DMS 273 treated with DMSO at 0.1 percent for 48 hours (cell line): ENCODE results near the gene COMMD2.

ENCODE experiments used
- DNase-seq: peaks from one replicate; lab custom pipeline; 2025; lab: John Stamatoyannopoulos, UW

COMMD2 gene

DNA sequence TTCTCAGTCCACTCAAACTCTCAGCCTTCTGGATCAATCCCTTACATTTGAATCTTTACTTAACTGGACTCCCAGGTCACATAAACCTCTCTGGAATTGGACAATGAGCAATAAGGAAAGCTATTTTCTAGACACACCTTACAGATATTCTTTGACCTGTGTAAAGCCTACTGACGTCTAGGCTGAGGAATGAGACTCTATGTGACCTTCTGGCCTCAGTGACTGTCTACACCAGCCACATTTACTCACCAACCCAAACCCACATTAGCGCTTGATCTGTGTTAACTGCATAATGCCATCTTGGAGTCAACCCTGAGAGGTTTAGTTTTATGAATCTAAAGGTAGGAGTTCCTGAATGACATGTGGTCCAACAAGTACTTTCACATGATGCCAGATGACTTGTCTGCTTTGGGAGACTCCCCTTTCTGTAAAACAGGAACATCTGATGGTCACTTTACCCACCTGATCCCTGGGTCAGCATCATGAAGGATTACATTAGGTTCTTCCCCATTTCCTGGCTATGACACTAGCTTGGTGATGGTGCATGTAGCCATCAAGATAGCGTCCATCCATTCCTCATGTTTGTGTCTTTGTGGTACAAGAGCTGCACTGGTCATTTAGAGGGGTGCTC lies 11.4 kb upstream of the COMMD2 start:
- DNase-seq, result no peak

DNA sequence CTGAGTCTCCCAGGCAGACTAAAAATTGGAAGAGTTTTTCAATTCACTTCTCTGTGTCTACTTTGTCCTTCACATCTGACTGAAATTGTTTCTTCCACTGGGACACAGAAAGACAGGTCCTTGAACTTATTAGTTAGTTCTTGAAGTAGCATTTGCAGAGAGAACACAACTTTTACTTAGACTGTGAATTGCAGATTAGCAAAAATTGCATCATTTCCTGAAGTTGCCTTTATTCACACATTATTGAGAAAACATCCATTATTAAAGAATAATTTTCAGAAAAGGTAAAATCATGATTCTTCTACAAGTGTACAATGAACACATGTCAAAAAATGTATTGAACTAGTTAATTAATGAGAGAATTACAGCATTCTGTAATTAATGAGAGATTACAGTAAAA lies 1.4 kb upstream of the COMMD2 start:
- no peak for DNase-seq

DNA sequence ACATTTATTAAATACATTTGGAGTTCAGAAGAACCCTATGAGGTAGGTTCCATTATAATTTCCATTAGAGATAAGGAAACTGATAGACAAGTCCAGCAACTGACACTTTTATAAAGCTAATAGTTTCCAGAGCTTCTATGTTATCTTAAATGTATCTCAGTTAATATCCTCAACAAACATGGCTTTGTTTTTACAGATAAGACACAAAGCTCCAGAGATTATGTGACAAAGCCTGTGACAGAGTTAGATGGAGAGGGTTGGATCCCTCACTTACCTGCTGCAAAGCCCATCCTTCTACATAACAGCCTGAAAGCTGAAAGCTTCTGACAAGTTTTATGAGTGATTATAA lies 473 bp upstream of the COMMD2 start:
- no peak for DNase-seq

DNA sequence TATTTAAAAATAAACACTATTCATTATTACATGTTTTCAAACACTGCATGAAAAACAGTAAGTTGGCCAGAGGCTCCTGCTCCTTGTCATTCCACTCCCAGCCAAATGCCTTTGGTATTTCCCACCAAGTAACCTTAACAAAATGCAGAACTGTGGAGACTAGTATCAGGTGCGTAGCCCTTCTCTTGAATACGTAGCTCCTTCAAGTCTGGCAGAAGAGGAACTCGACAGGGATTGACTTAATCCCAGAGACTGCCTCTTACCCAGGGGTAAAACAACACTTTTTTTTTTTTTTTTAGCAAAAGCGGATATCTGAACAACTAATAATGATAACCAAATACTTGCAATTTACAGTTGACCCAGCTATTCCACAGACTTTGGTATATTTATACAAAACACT lies 738 bp downstream of the COMMD2 start:
- DNase-seq, result no peak

DNA sequence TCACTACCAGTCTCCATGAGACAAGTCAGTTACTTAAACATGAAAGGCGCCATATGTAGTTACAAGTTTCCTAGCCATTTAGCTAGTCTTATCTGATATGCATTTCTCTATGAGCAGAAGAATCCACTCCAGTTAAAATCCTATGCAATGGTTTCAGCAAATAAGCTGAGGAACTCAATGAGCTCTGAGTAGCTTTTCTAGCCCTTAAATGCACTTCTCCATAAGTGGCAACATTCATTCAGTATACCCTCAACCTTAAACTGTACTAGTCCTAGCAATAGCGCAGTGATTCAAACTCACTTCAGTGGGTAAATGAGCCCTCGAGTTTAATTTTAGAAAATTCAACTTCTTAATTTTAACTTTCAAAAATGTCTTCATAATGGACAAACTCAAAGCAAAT lies 7.7 kb downstream of the COMMD2 start:
- no peak for DNase-seq

DNA sequence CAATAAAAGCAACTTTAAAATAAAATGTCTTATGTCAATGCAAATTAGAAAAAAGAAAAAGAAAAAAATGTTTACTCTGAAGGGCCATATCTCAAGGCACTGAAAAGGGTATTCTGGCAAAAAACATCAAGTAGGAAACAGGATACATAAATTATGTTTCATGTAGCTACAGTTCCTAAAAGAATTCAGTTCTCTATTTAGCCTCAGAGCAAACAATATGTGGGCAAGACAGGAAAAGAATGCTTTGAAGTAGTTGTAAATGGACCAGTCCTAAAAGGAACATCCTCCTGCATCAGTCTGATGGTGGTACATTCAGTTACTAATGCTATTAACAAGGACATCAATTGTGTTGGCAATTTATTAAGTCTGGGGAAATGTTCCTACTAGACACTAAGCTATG lies 8.1 kb downstream of the COMMD2 start:
- DNase-seq, result no peak

DNA sequence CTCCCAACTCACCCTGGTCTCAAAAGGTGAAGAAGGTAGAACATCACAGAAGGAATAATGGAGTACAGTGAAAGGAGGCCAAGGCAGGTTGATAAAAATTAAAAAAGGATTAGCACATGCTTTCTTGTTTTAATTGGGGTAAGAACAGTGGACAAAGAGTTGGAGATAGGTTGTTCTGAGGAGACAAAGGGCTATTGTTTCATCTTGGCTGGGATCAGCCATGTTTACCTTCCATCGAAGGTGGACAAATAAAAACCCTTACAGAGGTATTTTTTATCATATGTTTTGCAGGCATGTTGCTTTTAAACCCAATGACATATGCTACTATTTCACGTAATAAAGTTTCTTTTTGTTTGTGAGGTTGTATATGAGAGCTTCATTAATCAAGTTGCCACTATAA lies 12.9 kb downstream of the COMMD2 start:
- no peak for DNase-seq

DNA sequence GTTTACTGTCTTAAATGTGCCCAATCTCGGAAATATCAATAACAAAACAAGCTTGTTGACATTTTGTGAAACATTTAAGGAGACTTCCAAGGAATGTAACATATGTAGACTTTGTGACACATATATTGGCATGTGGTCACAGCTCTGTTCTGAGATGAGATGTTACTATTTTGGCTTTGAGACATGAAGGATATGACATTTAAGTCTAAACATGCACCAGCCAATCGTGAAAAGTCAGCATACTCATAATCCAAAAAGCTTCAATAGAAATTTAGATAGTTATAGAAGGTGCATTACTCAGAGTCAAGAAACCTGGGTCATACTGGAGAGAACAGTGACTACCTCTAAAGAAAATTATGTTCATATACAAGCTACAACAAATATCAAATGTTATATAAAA lies 13.4 kb downstream of the COMMD2 start:
- no peak for DNase-seq

DNA sequence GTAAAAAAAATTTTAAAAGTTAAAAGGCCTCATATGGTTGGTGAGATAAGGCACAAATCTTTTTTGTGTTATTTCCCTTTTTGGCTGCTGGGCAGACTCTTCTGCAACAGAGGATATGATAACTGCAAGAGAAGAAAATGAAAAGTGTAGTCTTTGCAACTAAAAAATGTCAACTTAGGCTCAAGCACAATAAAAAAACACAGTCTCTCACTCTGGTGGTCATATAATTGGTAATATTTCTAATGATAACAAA lies 15.4 kb downstream of the COMMD2 start:
- DNase-seq, result no peak

DNA sequence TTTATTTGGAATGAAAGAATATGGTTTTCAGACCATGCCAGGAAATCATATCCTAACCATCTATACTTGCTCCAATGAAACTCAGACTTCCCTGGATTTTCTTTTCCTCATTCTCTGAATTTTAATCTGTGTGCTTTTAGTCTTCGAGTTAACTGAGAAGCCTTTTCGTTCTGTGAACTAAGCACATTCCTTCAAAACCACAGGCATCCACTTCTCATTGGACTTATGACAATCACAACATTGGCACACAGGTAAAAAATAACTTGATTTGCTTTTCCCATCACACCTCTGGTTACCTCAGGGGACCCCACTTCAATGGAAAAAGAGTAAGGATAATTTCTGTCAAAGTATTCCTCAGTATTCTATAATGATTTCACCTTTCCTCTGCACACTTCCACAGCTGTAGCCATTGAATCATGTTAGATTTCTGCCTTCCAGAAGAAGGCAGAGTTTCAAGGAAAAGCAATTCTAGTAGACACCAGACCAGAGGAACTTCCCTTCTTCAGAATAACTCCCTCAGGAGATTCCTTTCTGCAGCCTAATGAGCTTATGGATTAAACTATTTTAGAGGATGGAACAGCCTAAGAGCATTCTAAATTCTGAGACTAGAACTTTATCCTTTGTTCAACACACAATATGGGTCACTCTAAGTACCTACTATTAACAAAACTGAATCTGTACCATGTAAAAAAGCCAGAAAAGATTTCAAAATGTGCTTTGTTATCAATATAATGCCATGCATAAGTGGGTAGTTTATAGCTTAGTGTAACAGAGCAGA lies 15.9 kb downstream of the COMMD2 start:
- no peak for DNase-seq

DNA sequence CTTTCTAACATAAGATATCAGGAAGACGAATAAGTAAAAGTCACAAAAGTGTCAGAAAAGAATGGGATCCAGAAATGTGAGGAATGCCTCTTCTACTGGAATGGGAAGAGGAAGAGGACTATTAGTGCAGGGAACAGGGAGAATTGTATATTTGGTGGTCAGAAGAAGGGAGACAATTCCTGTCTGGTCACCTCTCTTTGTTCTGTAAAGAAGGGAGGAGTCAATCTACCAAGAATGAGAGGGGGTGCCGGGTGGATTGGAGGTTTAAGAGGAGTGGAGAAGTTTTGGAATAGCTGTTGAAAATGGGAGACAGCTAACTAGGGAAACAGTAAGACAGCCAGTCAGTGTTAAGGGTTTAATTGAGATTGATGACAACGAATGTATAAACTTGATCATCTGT lies 20.1 kb downstream of the COMMD2 start:
- no peak for DNase-seq

DNA sequence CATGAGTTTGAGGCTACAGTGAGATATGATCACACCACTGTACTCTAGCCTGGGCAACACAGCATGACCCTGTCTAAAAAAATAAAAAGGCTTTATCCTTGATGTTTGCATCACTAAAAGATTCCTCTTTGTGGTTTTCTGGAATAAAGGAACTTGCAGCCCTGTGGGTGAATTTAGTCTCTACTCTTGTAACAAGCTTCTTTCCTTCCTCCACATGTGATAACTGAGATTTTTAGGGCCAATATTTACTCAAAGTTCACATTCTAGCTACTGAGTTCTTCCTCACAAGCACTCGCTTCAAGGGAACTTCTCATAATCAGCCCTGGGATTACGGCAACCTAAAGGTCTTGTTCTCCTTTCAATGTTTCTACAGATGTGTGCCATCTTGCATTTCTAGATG lies 24.6 kb downstream of the COMMD2 start:
- no peak for DNase-seq

DNA sequence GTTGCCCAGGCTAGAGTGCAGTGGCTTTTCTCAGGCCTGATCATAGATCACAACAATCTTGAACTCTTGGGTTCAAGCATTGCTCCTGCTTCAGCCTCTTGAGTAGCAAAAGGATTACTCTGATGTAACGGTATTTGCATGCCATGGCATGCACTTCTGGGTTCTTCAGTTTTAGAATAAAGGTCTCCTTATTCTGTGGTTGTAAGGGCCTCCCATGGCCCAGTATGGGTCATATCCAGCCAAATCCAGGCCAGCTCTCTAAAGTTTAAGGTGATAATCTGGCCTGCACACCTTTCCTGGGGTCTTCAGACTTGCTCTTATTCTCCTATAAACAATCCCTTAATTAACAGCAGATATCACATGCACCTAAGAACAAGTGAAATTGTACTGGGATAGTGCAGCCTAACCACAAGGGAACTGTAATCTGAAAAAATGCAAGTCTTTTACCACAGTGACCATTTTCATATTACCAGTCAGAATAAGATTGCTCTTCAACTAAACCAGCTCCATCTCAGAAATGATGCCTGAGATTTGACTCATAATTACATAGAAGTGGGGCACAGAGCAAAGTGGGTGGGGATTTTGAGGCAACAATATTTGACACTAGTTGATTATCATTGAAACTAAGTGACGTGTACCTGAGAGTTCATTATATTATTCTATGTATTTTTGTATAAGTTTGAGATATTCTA lies 25.4 kb downstream of the COMMD2 start:
- DNase-seq, result no peak

DNA sequence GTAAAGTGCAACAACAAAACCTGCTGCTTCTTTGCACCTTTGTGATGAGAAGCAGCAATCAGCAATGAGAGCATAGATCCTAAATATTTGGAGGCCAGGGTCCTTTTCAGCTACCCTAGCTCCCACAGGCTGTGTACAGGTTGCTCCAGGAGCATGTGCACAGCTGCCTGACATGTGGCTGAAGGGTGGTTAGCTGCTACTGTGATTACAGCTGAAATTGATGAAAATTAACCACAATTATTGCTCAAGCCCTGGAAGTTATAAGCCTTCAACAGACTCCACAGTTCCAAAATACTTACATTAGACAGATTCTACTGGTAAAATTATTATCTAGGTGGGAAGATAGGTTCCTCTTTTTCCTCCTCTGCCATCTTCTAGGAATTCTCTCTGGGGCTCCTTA lies 28.5 kb downstream of the COMMD2 start:
- no peak for DNase-seq

DNA sequence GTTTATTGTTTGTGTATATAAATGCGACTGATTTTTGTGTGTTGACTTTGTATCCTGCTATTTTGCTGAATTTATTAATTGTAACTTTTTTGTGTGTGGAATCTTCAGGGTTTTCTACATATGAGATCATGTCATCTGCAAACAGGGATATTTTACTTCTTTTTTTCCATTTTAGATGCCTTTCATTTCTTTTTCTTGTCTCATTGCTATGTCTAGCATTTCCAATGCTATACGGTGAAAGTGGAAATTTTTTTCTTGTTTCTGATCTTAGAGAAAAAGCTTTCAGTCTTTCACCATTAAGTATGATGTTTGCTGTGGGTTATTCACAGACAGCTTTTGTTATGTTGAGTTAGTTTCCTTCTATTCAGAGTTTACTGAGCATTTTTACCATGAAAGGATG lies 31.4 kb downstream of the COMMD2 start:
- DNase-seq, result no peak

DNA sequence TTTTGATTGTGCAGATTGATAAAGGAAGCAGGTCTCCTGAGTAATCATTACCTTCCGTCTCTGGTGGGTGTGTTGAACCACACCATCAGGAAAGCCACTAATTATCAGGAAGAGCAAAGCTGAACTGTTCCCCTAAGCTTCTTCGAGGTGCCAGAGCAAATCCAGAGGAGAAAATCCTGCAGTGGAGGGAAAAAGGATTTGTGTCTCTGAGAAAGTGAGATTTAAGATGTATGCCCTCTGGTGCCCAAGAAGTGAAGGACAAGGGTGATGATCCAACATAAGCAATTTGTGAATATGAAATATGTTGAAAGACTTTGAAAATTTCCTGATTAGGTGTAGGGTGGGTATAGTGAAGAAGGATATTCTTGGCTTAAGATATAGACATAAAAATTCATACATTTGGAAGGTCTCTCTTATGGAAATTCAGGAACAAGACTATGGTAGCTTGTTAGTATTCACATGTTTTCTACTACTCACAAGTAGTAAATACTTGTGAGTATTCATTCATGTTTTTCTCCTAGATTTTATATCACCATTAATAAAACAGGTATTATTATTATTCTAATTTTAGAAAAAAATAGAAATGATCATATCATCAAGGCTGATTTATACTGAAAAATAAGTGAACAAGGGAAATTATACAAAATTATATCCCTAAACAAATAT lies 34.8 kb downstream of the COMMD2 start:
- DNase-seq, result peak; percentile 53

DNA sequence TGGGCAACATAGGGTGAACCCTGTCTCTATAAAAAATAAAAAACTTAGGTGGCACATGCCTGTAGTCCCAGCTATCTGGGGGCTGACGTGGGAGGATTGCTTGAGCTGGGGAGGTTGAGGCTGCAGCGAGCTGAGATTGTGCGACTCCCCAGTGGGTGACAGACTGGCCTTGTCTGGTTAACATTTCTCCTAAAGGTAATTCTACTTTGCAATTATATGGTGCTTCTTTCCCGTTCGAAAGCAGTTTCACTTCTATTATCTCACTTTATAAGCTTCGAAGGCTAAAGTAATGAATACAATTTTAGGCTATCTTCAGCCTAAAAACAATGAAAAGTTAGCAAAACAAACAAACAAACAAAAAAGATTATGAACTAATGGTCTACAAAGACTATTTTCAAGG lies 35.3 kb downstream of the COMMD2 start:
- DNase-seq, result no peak

DNA sequence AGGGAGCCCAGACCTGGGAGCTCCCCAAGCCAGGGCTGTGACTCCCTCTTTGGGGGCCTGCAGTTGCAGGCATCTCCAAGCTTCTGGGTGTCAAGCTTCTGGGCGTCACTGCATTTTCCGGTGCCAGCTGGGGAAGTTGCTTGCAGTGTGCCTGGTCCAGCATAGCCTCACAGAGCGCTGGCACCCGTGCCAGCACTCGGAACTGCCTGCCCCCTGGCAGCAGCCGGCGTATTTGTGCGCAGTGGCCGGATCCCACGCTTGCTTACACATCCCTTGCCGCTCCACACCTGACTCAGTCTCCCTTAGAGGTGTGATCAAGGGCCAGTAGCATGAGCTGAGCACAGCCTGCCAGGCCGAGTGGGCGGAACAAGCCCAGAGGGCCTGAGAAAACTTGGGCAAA lies 37.0 kb downstream of the COMMD2 start:
- DNase-seq, result no peak

DNA sequence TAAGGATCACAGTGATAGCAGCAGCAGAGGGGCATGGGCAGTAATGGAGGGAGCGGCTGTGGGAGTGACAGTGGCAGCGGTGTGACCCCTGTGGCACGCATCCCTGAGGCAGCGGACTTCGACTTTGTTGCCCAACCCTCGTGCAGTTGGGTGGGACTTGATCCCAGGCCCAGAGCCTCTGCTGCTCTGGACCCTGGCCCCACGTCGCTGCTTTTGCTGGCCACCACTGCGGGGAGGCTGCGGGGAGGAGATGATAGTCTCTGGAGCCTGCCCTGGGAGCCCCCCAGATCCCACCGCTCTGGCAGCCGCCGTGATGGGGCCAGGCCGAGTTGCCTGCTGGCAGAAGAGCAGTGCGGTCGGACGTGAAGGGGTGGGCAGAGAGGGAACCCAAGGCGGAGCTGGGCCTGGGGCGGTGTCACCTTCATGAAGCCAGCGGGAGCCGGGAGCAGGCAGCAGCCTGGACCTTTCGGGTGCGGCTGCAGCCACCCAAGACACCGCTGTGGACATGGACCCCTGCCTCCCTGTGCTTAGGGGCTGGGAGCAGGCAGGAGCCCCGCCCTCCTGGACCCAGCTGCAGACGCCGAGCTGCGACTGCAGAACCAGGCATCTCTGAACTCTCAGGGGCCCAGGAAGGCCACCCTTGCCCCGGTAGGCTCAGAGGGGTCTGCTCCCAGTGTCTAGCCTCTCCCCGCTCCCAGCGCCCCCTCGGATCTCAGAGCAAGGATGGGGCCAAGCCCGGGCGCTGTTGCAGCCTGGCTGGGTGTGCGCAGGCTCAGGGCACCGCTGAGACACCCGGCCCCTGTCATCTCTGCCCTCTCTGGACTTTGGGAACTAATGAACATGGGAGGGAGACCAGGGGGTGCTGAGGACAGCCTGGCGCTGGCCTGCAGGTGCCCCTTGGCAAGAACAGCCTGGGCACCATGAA lies 38.3 kb downstream of the COMMD2 start:
- DNase-seq, result no peak

DNA sequence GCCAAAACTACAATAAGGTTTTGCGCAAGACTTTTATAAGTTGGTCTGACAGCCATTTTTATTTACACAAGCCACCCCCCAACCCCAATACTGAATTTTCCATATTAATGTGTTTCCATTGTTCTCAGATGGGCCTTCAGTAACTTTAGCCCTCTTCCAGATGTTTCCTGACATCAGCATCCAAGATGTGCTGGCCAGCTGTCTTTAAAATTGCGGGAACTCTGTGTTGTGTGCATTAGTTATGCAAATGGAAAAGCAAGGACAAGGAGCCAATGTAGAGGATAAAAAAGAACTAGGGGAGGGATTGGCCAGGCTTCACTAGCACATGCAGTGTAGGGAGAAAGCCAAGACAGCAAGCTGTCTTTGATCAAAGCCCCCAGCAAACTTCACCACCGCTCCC lies 45.4 kb downstream of the COMMD2 start:
- peak; percentile 78 for DNase-seq

DNA sequence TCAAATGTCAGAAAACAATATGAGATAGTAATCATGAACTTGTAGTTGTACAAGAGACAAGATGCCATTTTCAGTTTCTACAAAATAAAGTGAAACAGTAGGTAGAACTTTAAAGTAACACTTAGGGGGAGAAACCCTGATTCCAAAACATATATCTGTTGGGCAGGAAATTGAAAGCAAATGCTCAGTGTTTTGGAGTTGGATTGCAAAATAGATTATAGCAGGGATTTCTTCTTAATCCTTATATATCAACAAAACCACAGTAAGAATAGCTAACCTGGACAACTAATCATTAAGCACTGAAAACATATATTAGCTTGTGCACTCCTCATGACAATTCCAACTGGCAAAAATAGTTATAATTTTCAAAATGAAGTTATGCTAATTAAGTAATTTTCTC lies 46.9 kb downstream of the COMMD2 start:
- no peak for DNase-seq

DNA sequence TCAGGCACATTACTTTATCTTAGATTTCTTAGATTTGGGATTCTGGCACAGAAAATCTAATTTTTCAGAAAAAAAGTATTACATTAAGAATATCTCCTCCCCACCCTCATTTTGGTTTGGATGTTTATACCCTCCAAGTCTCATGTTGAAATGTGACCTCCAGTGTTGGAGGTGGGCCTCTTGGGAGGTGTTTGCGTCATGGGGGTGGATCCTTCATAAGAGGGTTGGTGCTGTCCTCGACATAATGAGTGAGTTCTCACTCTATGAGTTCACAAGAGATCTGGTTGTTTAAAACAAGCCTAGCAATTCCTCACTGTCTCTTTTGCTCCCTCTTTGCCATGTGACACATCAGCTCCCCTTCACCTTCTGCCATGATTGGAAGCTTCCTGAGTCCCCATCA lies 48.8 kb downstream of the COMMD2 start:
- DNase-seq, result peak; percentile 14
